NCI-H1694 treated with DMSO at 0.1 percent for 48 hours (cell line): Measurements from ENCODE around the gene GMDS.

Source experiments
- DNase-seq: peaks from one replicate; lab custom pipeline; 2025; lab: John Stamatoyannopoulos, UW

GMDS gene

DNA sequence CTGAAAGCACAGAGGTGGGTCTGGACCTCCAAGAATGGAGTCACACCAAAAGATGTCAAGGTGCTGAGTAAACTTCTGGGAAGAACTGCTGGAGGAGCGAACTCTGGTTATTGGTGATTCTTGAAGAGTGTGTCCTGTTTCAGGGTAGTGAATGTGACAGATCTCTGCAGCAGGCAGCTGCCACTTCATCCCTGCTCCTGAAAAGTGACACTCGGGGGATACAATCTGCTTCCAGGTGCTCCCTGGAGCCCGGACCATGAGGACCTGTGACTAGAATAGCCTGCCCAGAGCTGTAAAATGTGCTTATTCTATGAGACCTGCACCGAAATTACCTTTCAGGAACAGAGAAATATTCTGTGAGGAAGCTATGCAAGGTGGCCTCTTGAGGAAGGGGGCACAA lies 444.6 kb downstream of the GMDS start:
- DNase-seq = no peak

DNA sequence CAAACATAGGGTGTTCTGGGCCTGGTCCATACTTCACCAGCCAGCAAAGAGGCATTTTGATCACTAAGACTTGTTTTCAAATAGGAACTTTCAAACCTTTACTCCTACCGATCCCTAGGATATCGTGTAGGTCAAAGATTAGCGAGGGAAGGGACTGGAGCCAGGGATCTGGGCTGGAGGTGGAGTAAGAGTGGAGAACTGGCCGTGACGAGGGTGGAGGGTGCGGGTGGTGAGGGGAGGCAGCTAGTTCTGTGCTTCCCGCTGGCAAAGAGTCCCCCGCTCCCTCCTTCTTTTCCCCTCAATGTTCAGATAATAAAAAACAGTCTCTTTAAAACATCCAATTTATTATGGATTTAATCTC lies 446.5 kb downstream of the GMDS start:
- no peak for DNase-seq

DNA sequence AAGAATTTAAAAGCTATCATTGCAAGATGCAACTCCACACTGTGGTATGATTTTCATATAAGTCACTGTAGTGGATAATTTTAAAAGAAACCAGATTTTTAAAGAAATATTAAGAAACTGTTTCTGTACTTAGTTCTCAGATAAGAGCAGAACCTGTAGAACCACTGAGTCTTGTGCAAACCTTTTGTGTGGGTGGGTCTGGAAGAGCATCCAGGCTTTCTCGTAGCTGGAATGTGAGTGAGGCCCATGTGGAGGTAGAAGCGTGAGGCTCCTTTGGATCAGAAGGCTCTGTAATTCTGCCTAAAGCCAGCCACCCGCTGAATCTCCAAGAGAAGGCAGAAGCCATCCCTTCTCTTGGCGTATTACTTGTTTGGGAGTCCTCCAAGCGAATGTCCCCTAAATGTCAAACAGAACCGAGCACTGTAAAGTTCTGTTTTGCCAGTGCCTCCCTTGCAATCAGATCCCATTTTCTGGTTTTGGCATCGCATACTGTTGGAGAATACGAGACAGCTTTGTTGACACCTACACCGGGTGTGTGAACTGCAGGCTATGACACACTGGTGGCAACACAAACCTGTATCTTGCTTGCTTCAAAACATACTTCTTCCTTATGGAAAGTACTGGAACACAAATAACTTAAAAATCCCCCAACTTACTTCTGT lies 447.0 kb downstream of the GMDS start:
- DNase-seq = no peak

DNA sequence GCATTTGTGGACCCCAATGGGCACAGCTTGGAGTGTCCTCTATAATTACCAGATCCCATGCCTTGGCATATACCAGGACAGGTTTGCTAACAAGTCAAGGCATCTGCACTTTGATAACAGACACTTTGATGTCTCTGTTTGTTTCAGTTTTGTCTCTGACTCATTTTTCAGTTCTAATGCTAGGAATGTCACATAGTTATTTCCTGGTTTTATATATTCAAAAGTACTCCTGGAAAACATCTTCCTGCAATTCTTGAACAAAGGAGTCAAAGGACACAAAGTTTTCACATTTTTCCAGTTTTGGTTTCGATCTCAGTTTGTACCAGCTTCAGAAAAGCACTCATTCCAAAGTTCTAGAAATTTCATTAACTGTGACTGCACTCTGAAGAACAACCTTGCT lies 447.6 kb downstream of the GMDS start:
- DNase-seq = no peak

DNA sequence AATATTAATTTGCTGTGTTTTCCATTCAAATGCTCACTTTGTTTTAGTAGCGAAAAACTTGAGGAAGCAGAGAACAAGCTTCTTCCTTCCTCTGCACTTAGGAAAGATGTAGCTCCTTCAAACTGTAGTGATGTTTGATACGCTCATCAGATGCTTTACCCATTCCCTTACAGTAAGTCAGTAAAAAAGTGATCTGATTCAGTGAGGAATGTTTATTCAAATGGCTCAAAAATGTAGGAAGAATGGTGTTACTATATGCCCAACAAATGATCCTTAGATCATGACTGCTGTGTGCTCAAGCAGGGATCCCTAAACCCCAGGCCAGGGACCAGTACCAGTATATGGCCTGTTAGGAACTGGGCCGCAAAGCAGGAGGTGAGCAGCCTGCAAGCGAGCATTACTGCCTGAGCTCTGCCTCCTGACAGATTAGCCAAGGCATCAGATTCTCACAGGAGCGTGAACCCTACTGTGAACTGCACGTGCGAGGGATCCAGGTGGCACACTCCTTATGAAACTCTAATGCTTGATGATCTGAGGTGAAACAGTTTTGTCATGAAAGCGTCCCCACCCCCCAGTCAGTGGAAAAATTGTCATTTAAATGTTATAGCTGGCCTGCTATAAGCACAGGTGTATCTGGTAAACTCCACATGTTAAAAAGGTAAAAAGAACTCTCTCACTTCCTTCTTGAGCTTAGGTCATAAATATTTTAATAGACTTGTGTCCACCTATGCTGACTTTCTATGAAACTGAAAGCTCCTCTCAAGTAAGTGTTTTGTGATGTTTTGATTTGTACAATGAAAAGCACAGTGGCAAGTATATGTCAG lies 448.5 kb downstream of the GMDS start:
- no peak for DNase-seq

DNA sequence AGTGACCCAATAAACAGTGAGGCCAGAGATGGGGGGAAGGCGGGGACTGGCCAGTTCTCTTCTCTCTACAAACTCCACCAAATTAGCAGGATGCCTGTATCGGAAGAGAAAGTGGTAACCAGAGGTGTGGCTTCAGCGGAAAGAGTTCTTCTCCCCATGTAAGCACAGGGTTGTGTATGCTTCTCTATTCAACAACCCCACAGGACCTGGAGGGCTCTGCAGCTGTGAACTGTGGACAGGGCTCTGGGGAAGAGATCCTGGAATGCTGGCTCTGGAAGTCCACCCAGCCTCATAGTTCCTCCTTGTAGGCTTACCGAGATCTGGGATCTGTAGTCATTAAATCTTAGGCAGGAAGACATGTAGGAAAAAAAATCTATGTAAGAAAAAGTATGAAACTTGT lies 449.5 kb downstream of the GMDS start:
- no peak for DNase-seq

DNA sequence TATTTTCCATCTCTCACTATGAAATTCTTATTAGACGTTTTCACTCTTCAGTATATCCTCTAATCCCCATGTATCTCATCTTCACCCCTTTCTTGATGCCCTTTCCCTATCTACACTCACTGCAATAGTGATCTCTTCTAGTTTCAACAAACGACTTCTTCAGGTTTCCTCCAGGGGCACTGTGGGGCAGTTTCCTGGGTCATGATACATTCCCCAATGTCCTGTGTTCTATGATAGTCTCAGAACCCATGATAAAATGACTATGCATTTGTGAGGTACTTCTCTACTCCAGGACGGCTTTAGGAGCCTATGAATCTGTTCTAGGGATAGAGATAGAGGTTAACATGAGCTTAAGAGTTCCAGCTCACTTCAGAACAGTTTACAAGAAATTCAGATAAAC lies 452.4 kb downstream of the GMDS start:
- DNase-seq = no peak

DNA sequence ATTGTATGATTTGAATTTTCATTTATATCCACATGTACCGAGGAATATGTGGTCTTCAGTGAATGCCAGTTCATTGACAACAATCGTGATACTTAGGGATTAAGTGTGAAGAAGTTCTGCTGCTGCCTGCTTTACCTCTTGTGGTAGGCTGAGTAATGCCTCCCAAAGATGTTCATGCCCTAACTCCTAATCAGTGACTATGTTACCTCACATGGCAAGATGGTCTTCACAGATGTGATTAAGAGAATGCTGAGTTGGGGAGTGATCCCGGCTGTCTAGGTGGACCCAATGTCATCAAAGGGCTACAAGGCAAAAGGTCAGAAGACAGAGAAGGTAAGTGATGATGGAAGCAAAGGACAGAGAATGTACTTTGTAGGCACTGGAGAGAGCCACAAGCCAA lies 454.7 kb downstream of the GMDS start:
- no peak for DNase-seq

DNA sequence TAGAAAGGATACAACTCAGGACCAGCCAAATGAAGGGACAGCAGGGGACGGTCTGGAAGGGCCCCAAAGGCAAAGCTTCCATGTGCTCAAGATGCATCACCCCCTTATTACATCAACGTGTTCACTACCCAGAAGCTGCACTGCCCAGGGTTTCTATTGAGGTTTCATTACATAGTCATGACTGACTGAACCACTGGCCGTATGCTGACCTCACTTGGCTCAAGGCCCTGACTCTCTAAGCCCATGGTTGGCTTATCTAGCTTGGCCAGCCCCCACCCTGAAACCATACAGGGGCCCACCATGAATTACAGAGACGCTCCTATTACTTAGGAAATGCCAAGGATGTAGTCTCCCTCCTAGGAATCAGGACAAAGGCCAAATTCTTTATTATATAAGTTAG lies 456.3 kb downstream of the GMDS start:
- DNase-seq = no peak

DNA sequence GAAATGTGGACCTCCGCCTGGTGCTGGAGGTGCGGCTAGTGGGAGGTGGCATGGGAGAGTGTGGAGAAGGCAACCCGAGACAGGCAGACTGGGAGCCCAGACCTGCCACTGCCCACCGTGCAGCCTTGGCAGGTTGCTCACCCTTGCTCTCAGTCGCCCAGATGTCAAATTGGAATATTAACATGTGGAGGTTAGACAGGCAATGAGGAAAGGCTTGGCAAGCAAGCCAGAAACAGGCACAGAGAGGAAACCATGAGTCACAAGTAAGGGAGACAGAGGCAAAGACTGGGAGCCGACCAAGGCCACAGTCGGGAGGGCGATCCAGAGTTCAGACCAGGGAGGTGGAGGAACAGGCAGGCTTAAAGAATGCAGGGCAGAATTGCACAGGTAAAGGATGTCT lies 457.5 kb downstream of the GMDS start:
- no peak for DNase-seq

DNA sequence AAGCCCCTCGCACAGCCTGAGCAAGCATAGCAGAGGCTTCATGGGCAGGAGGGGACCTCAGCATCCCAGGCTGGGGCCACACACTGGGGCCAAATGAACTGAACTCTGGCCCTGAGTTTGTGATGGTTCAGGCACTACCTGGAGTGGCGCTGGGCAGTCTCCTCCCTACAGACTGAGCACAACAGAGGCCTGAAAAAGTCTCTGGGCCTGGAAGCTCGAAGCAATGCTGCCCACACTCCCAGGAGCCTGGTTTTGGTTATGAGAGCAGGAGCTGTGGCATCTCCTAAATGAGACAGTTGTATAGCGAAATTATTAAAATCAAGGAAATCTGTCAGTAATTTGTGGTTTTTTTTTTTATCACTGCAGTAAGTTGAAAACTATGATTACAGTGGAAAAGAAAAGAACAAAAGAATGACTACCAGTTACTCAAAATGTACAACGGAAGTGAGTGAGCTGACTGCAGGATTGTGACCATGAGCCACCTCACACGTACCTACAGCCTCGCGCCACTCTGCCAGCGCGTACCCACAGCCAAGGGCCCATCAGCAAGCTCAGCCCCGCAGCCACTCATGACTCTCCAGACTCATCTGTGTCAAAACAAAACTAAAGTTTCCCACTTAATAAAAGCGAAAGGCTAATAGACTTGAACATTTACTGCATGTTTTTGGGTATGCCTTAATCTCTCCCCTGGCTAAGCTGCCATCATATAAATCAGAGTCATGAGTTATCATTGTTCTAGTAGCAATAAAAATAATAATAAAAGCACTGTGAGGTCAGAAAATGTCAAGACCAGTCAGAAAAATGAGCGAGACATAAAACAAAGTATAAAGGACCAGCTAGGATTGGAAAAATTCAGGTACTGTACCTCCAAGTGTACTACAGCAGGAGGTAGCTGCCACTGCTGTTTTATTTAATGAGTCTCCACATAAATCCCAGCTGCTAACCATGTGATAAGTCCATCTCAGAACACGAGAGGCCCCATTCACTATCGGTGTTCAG lies 458.7 kb downstream of the GMDS start:
- DNase-seq = no peak

DNA sequence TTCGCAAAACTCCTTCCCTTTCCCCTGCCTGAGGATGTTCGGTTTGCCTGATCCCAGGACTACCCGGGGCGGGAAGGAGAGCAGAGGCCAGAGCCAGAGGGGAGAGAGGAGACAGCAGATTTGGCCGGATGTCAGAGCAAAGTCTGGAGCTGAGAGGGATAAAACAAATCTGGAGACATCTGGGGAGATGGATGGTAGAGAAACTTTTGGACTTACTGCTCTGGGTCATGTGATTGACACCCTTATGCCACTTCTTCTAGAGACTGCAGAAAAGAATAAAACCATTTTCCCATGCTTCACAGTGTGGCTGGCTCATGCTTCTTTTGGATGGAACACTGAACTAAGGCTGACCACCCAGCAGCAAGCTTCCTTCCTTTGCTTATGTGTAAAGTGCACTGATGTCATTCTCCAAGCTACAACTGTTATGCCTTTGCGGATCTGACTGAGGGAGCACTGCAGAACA lies 461.0 kb downstream of the GMDS start:
- DNase-seq = no peak

DNA sequence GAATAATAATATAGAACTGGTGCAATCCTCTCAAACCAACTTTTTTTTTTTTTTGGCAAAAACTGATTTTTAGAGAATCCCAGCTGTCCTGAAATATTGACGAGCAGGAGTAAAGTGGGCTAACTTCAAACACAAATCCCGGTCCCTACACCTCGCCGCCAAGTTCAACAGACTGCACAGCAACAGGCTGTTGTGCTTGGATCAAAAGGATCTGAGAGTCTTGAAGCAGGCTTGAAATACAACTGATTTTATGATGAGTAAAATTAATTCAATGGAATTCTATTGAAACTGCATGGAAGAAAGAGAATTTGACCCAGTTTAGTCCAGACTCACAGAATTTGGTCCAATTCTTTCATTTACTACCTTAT lies 463.6 kb downstream of the GMDS start:
- DNase-seq = no peak

DNA sequence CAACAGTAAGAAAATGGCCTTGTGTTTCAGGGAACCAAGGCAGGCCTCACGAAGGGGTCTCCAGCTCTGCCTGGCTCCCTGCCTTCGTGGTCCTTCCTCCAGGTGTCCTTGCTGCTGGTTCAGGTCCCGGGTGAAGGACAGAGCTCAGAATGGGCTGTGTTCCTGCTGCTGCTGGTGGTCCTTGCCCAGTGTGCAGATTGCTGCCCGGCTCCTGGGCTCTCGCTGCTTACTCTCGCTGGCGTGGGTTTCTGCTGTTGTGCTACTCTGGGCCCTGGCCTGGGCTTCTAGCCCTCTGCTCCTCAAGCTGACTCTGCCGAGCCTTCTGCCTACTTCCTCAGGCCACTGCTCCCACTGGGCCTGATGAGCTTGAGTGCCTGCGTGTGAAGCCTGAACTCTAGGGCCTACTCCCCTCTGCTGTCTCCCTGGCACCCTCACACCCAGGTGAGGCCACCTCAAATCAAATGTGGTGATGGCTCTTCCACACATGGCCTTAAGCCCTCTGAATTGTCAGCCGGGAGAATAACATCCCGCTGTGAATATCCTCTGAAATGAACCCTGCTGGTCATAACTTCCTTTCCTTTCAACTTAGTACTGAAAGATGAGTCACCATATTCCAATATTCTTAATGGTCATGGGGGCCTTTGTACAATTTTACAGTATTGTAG lies 464.1 kb downstream of the GMDS start:
- no peak for DNase-seq

DNA sequence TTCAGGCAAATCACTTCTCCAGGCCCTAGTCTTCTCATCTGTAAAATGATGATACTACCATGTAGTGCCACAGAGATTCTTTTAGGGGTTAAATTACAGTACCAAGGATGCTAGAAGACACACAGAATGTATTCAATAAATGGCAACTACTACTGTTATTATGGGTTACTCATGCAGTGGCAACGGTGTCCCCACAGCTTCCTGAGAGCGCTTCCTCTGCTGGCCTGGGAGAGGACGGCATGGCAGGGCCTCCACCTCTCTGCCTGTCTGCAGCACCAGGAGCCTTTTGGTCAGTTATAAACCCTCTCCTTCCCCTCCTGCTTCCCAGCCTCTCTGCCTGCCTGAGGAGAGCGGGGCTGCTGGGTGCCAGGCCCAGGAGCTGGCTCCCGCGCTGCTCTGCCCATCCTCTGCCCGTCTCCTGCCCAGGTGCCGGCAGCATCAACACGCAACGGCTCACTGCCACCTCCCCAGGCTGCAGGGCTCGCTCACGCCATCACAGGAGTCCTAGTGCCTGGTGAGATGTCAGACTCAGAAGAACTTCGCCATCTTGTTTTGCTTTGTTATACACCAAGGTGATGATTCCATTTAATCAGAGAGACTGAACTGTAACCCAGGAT lies 465.0 kb downstream of the GMDS start:
- DNase-seq = no peak

DNA sequence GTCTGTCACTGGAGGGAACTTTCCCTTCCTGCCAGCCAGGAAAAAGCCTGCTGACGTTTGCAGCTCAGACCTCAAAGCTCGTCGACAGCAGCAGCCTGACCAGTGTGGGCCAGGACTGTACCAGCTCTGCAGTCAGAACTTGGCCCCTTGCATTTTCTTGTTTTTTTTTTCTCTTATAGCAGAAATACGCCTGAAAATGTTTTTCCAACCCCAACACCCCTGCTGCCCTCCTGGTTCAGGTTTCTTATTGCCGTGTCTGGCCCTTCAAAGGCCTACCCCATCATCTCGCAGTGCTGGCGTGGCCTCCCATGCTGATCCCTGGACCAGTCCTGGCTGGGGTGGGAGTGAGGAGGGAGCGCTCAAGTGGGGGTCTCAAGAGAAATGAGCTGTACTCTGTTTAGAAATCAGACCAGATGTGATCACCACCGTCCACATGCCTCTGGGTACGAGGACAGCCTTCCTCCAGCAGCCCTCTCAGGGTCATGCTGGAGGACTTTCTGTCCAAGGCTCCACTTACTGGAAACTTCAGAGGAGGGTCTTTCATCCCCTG lies 466.6 kb downstream of the GMDS start:
- no peak for DNase-seq

DNA sequence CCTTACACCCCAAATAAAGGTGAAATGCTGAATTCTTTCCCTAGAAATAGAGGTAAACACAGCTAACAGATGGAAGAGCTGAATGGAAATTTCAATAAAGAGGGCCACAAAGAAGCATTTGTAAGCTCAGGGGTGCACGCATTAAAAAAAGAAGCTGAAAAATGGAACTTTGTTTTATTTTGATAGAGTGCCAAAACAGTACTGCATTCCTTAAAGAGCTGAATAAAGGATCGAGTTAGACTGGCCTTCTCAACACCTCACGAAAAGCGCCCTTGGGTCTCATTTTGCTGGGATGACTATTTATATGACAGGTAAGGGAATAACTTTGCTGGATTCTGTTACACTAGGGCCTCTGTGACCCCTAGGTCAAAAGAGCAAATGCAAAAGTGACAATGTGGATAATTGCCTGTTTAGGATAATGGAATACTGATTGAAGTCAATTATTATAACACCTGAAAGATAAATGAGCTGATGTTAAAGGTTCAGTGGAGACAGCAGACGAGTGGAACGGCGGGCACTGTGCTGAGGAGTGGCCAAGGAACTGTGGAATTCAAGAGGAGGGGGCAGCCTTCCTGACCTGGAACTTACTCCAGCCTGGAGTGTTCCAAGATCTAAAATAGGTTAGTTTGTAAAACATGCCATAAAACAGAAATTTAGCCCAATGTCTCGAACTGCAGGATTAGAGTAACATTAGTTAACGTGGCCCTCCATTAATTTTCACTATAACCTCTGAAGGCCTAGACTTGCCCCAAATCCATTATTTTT lies 467.3 kb downstream of the GMDS start:
- DNase-seq = no peak

DNA sequence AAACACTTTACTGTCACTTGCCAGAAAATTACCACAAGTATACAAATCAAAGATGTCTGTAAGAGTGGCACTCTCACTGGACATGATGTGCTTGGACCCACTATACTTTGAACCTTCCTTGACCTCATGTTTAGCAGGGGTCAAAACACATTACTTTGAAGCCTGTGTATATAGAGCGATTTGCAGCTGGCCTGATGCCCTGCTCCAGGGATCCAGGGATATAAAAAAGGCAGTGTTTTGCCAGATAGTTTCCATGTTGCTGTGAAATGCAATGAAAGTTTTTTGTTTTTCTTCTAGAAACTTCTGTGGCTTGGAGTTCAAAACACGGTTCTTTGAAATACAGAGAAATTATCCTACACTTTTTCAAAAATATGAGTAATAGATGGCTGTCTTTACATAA lies 470.0 kb downstream of the GMDS start:
- DNase-seq = no peak

DNA sequence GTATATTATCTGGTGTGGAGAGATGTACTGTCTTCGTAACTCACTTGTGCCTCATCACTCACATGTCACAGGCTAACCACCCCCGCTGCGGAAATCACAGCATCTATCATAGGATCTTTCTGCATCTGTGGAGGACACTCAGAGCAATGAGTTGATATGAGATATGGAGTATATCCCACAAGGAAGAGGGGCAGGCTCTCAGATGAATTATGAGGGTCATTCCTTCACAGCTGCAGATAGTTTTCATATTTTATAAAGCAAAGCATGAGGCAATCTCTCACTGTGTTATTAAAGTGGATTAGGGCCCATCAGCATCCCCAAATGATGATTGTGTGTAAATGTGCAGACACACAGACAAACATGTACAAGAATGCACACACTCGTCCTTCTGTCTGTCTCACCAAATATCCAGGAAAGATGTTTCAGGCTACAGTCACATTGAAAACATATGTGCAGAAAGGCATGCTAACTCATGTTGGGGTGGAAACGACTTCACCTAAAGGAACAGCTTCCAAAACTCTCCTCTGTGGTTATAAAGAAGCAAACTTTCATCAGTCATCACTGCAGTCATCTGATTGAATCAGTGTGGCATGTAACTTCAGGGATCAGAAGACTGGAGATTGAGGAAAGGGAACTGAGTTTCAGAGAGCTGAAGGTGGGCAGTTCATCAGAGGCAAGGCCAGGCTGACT lies 471.0 kb downstream of the GMDS start:
- no peak for DNase-seq

DNA sequence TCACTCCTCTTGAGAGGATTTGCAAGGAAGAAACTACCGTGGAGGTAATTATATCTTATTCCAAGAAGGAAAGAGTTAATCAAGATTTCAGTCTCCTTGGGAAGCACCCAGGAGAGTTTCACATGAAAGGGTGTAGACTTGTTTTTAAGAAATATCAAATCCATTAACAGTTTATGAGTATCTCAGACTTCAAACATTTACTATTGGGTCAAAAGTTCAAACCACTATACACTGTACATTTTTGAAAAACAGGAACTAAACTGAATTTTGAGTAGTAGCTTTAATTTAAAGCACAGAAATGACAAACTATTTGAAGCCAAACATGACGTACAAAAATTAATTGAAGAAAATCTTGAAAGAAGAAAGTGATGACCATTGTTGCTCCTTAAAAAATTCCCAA lies 471.7 kb downstream of the GMDS start:
- no peak for DNase-seq
